ENCODE measurements around the gene DAG1. TPM values are rescaled to one million over a fixed set of nuclear protein-coding genes. Genes with fewer than 3 reads are reported as not detected.
A peak's percentile ranks its signal among the peaks of the same experiment; 100 is the strongest.

The DAG1 gene
- total RNA-seq, 2 donors from 2014 or later = 145 to 176 TPM

- no peaks in the 10 kb centered on the region for H3K9me3 Mint-ChIP-seq
- no peaks in the 10 kb centered on the region for H3K36me3 Mint-ChIP-seq (ENCODE audit: low read depth)
- H3K4me3 Mint-ChIP-seq = no peak overlapping the region
- H3K9me3 ChIP-seq (ENCODE audit: control insufficient read depth, low read length) = no peaks in the 10 kb centered on the region
- no peaks in the 10 kb centered on the region for H3K36me3 ChIP-seq (ENCODE audit: control insufficient read depth, insufficient read depth, low read length)
- H3K4me3 ChIP-seq (ENCODE audit: low read length) = no peak overlapping the region
- H3K4me1 ChIP-seq (ENCODE audit: control insufficient read depth, insufficient read depth, low read length) = peaks cover 21% of the 10 kb centered on the region
- peak overlapping the region; percentile 31 for H3K27ac ChIP-seq (ENCODE audit: low read depth, low read length)
- peak overlapping the region; percentile 32 for H3K9ac ChIP-seq (ENCODE audit: extremely low read depth, low read length, poor library complexity, severe bottlenecking)
- no peak for DNase-seq
- no peaks in the 10 kb centered on the region for H3K27me3 ChIP-seq (ENCODE audit: control insufficient read depth, insufficient read depth, low read length, poor library complexity, severe bottlenecking)
- peaks cover 45% of the 10 kb centered on the region for H3K4me1 Mint-ChIP-seq
- peak overlapping the region; percentile 83 for H3K27ac Mint-ChIP-seq
- TF ChIP-seq CTCF (conservative IDR thresholded peaks at IDR 0.05) = no peak
- no peaks in the 10 kb centered on the region for H3K27me3 Mint-ChIP-seq (ENCODE audit: insufficient read depth)
- 85% methylated on average over 2 of the region's 2 CpGs for WGBS, 2 experiments (ENCODE audit: insufficient coverage in 1 of 2, insufficient read length in 1 of 2)
These were observed 4.0 kb upstream of the DAG1 start for GRCh38 chr3:49466085-49466484.

- peak overlapping the region; percentile 99 for H3K27ac Mint-ChIP-seq
- no peaks in the 10 kb centered on the region for H3K27me3 Mint-ChIP-seq (ENCODE audit: insufficient read depth)
- Histone ChIP-seq H3K9ac (ENCODE audit: extremely low read depth, low read length, poor library complexity, severe bottlenecking) (peak overlapping the region; percentile 67), H3K27ac (ENCODE audit: low read depth, low read length) (peak overlapping the region; percentile 91), H3K9me3 (ENCODE audit: control insufficient read depth, low read length) (no peaks in the 10 kb centered on the region), H3K4me3 (ENCODE audit: low read length) (peak overlapping the region; percentile 81), H3K27me3 (ENCODE audit: control insufficient read depth, insufficient read depth, low read length, poor library complexity, severe bottlenecking) (no peaks in the 10 kb centered on the region), H3K36me3 (ENCODE audit: control insufficient read depth, insufficient read depth, low read length) (peaks cover 13% of the 10 kb centered on the region), H3K4me1 (ENCODE audit: control insufficient read depth, insufficient read depth, low read length) (peaks cover 20% of the 10 kb centered on the region)
- peaks cover 36% of the 10 kb centered on the region for H3K4me1 Mint-ChIP-seq
- no peaks in the 10 kb centered on the region for H3K9me3 Mint-ChIP-seq
- no peak for TF ChIP-seq CTCF (conservative IDR thresholded peaks at IDR 0.05)
- H3K4me3 Mint-ChIP-seq = peak overlapping the region; percentile 85
- WGBS, 2 experiments (ENCODE audit: insufficient coverage in 1 of 2, insufficient read length in 1 of 2) = 12 to 15% methylated on average over 19 to 23 of the region's 23 CpGs
- peaks cover 18% of the 10 kb centered on the region for H3K36me3 Mint-ChIP-seq (ENCODE audit: low read depth)
- peak; percentile 90 for DNase-seq
These were observed 781 bp upstream of the DAG1 start for GRCh38 chr3:49469037-49469935.

- Histone ChIP-seq H3K4me1 (ENCODE audit: control insufficient read depth, insufficient read depth, low read length) (peaks cover 15% of the 10 kb centered on the region), H3K4me3 (ENCODE audit: low read length) (peak overlapping the region; percentile 99), H3K27ac (ENCODE audit: low read depth, low read length) (peak overlapping the region; percentile 94), H3K9me3 (ENCODE audit: control insufficient read depth, low read length) (no peaks in the 10 kb centered on the region), H3K9ac (ENCODE audit: extremely low read depth, low read length, poor library complexity, severe bottlenecking) (peak overlapping the region; percentile 81), H3K27me3 (ENCODE audit: control insufficient read depth, insufficient read depth, low read length, poor library complexity, severe bottlenecking) (no peaks in the 10 kb centered on the region), H3K36me3 (ENCODE audit: control insufficient read depth, insufficient read depth, low read length) (peaks cover 14% of the 10 kb centered on the region)
- peaks cover 28% of the 10 kb centered on the region for H3K4me1 Mint-ChIP-seq
- WGBS, 2 experiments (ENCODE audit: insufficient coverage in 1 of 2, insufficient read length in 1 of 2) = 5 to 8% methylated on average over 16 to 23 of the region's 23 CpGs
- H3K36me3 Mint-ChIP-seq (ENCODE audit: low read depth) = peaks cover 25% of the 10 kb centered on the region
- peak overlapping the region; percentile 88 for H3K27ac Mint-ChIP-seq
- H3K9me3 Mint-ChIP-seq = no peaks in the 10 kb centered on the region
- no peak for DNase-seq
- peak; percentile 10 for TF ChIP-seq CTCF (conservative IDR thresholded peaks at IDR 0.05)
- peak overlapping the region; percentile 85 for H3K4me3 Mint-ChIP-seq
- no peaks in the 10 kb centered on the region for H3K27me3 Mint-ChIP-seq (ENCODE audit: insufficient read depth)
These were observed 800 bp downstream of the DAG1 start for GRCh38 chr3:49470714-49471420.
